HG03342 (cell line): ENCODE data around the gene GNGT1.
A peak's percentile ranks its signal among the peaks of the same experiment; 100 is the strongest.

Experiments
- ATAC-seq: cut with Tn5 transposase; IDR thresholded peaks from one replicate; pipeline ENCODE4 v1.9.1; 2021; ENCODE audit warnings: mild to moderate bottlenecking, moderate library complexity; ENCODE audit not compliant: unreplicated experiment

GNGT1 gene

GRCh38 chr7:93938293-93938692 lies 31.9 kb downstream of the GNGT1 start:
- no peak for ATAC-seq

- no peak for ATAC-seq
These were observed 35.6 kb downstream of the GNGT1 start for GRCh38 chr7:93941945-93942344.

GRCh38 chr7:93943816-93944540 lies 37.6 kb downstream of the GNGT1 start:
- ATAC-seq: no peak

- no peak for ATAC-seq
These were observed 38.3 kb downstream of the GNGT1 start for GRCh38 chr7:93944673-93945072.

GRCh38 chr7:93945083-93945482 lies 38.7 kb downstream of the GNGT1 start:
- no peak for ATAC-seq

DNA sequence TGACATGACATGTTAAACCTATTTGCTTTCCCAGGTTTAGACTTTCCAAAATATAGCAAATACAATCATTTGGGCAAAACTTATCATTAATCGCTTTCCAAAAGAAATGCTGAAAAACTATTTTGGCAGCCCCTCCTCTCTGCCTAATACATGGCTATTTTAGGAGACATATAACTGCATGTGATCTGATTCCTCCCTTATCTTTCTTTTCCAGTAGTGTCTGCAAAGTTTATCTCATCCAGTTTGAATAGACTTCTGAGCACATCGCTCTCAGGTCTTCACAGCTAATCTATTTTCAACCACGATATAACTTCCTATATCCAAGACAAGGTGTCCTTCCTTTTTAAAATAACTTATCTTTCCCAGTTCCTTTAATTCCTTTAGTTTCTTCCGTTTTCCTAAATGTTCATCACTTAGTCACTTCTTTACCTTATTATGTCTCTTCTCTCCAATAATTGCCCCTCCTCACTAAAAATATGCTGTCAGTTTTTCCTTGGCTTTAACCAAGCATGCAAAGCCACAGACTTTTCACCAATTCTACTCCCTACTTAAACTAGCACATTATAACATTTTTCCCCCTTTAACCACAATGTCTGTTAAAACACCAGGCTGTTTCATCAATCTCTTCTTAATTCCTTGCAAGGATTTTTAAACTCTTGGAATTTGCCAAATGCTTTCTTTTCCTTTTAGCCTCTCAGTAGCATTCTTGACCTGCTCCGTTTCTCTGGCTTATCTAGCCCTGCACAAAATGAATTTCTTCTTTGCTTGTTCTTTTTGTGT lies 39.6 kb downstream of the GNGT1 start:
- no peak for ATAC-seq

DNA sequence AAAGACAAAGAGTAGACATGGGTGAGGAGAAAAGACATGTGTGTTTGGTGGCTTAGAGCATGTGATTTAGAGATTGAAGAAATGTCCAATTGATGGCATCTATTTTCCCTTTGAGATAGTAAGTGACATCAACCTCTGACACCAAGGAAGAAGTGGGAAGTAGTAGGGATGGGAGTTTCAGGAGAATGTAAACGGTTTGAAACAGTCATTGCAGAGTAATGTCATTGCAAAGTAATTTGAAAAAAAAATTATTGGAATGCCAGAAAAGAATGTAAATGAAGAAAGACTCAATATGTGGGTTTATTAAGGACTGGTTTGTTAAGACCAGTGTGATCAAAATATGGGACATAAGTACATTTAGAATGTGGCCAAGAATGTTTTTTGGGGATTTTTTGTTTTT lies 41.7 kb downstream of the GNGT1 start:
- ATAC-seq: no peak

GRCh38 chr7:93948873-93949272 lies 42.5 kb downstream of the GNGT1 start:
- no peak for ATAC-seq

- ATAC-seq: no peak
These were observed 43.1 kb downstream of the GNGT1 start for GRCh38 chr7:93949423-93949822.

DNA sequence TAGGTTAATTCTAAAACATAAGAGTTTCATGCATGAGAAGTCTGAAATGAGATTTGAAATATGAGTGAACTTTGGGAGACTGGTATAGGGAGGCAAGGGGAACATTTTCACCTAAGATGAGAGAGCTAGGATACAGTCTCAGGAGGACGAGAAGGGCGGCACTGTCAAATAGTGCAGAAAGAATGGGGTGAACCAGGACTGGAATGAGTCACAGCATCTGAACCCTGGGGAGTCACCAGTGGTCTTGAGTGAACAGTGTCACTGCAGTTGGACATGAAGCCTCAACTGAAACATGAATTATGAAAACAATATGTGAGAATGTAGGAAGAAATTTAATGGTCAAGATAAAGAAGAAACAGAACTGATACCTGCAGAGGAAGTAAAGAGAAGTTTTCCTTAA lies 48.9 kb downstream of the GNGT1 start:
- ATAC-seq: peak; percentile 94

DNA sequence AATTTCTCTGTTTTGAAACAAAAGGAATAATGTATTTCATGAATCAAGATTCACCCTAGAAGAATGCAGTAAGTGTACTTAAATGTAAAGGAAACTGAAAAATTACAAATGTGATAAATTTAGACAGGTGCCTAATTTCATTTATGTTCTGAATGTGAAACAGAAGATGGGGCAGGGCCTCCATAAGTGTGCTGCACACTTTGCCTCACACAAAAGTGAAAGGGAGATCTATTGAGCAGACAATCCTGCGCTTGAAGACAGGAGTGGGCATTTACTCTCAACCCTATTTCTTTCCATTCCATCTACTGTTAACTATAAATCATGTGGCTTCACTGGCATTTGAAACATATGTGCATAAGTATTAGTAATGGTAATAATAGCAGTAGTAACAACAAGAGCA lies 51.4 kb downstream of the GNGT1 start:
- no peak for ATAC-seq

GRCh38 chr7:93958216-93958615 lies 51.8 kb downstream of the GNGT1 start:
- no peak for ATAC-seq

DNA sequence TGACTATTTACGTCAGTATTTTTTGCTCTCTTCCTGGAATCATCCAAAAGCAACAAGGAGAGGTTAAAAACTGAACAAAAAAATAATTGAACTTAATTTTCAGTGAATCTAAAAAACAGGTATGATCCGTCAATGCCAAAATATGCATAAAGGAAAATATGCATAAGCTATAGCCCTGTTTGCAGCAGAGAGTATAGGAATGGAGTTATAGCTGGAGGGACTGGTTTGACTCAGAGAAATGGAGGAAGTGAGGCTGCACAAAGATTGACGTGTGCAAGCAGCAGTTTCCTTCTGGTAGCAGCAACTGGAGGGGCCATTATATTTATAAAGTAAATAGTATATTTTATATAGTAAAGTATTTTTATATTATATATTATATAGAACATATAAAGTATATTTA lies 52.3 kb downstream of the GNGT1 start:
- ATAC-seq: no peak
